Pons (tissue), 1 donor: Measurements from ENCODE around the gene SPRED1.

ENCODE experiments used
- DNase-seq: peaks from one replicate; pipeline ENCODE4 v3.0.0-alpha.2; 2016; ENCODE audit warnings: low spot score

Gene SPRED1

GRCh38 chr15:38354315-38354929 lies 101.8 kb downstream of the SPRED1 start:
- DNase-seq: peak; percentile 88

DNA sequence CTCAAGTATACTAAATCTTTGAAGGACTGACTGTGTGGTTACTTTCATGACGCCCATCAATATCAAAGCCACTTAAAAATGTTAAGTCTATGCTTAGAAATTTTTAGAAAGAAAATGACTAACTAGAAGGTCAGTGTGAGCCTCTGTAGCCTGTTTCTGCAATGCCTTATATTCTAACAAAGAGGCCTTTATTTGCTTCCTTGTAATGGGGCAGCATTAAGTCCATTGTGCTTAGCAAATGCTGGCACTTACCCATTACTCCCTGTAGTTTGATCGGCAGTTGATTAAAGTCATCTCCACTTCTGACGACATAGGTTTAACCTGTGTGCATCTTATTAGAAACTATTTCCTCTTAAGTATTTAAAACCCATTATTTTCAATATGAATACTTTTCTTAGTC lies 109.7 kb downstream of the SPRED1 start:
- peak; percentile 93 for DNase-seq

DNA sequence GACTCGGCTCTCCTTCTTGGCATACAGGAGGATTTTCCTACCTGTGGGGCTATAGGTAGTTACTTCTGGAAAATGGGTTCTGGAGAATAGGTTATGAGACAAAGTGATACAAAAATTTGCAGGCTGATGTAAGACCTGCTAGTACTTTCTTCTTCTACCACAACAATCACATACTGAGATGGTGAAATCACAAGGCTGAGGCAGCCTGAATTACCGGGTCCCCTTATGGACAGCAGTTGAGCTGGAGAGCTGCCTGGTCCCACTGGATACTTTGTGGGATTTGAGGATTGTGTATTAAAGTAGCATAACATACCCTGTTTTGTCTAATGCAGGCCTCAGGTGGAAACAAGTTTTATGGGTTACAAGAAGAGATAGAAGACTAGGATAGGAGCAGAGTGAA lies 114.8 kb downstream of the SPRED1 start:
- no peak for DNase-seq

DNA sequence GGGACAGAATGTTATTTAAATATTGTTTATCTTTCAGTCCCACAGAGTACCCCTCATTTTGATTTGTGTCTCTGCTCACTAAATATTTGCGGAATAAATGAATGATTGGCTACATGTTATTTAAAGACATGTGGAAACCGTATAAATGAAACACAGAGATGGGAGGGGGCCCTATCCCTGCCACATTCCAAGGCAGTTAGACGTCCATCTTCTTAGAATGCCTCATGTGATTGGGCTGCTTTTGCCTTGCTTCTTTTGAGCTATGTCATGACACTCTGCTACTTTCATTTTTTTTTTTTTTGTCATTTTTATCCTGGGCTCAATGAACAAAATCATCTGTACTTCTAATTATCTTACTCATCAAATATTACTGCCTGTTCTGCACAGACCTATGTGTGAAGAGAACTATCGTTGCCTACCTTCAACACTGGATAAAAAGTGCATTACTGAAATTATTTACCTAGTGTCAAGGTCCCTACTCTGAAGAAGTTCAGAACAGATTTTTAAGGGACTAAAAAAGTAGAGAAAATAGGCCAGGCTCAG lies 117.4 kb downstream of the SPRED1 start:
- no peak for DNase-seq

DNA sequence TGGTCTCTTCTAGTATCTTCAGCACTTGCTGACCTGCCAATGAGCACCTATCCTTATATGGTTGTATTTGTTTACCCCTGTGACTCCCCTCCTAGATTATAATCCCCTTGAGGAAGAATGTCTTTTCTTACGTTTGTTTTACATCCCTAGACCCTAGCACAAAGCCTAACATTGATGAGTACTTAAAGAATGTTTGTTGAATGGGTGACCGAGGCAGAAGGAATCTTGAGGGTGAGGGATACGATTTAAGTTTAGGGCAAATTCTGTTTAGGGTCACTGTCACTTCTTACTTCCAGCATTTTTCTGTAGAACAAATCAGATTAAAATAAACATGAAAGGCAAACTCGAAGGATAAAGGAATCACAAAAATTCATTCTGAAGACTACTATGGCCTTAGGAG lies 120.4 kb downstream of the SPRED1 start:
- DNase-seq: no peak

GRCh38 chr15:38374029-38374428 lies 121.4 kb downstream of the SPRED1 start:
- no peak for DNase-seq

DNA sequence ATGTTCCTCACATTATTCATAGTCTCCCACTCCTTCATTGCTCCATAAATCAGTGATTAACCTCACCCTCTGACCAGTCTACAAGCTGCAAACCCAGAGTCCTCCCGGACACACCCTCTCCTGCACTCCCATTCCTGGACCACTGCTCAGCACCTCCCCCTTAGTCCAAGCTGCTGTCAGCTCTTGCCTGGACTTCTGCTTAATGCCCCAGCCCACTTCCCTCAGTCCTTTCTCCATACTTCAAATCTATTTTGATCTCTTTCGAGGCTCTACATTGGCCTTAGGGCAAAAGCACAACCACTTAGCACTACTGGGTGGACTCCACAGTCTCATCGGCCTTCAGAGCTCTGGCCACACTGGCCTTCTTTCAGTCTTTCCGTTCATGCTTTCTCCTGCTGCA lies 121.9 kb downstream of the SPRED1 start:
- no peak for DNase-seq

DNA sequence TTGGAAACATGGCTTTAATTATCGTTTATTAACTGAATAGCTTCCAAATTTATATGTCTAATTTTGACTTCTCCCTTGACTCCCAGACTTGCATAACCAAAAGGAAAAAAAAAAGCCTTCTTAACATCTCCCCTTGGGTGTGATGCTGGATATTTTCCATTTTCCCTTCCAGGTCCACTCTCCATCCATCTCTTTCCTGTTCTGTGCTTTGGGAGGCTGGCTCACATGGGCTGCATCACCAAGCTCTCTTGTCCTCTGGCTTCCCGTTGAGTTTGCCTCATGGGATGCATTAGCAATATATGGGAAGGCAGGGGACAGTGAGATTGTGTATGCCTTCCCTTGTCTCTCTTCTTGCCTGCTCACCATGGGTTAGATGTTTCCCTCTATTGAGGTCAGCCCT lies 123.4 kb downstream of the SPRED1 start:
- DNase-seq: no peak

DNA sequence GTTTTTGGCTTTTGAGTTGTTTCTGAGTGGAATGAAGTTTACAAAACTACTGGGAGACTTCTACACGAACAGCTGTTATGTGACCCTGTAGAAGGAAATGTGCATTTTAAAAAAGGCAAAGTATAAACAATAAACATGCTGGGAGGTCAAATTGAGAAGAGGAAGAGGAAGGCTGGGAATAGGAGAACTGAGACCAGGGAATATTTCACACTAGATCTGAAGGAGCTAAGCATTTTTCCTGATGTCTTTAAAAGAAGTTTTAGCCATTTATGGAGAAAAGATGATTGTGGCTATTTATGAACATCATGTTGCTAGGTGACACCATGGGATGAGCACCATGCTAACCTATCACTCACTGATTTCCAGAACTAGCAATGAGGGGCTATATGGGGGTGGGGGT lies 125.0 kb downstream of the SPRED1 start:
- DNase-seq: no peak

- DNase-seq: no peak
These were observed 125.5 kb downstream of the SPRED1 start for GRCh38 chr15:38378161-38378560.

DNA sequence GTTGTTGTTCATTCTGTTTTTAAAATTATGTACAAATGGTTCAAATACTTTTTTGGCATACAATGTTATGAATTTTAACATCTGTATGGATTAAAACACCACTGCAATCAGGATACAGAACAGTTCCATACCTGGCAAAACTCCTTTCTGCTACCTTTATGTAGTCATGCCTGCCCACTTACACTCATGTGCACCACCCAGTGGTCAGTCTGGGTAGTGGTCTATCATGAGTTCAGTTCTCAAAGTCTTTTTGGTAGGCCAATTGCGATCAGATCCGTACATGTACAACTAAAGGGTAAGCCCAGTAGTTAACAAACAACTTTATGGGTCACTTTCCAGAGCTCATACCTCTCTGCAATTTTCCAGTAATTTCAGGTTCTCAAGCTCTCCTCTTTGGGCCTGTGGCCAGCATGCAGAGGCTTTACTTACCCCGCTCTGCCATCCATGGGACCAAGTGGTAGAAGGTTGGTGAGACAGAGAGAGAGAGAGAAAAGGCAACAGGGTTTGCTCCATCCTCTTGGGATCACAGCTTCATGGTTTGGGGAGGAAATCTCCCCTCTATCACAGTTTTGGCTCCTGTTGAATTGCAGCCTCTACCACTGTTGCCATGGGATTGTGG lies 137.4 kb downstream of the SPRED1 start:
- DNase-seq: peak; percentile 60

DNA sequence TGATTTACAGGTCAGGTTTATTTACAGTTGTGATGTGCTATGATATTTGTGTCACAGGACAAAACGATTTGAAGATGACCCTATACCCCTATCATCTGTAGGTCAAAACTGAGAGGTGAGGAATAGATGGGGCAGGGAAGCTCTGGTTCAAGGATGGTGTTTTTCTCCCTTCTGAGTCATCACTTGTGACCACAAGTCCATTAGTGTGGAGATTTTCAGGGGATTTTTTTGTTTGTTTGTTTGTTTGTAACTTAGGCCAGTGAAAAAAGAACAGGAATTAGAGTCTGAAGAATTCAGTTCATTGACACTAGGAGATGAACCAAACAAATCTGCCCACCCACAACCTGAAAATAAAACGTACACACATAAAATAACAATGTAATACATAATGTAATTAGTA lies 138.6 kb downstream of the SPRED1 start:
- no peak for DNase-seq

GRCh38 chr15:38398134-38398533 lies 145.5 kb downstream of the SPRED1 start:
- no peak for DNase-seq

DNA sequence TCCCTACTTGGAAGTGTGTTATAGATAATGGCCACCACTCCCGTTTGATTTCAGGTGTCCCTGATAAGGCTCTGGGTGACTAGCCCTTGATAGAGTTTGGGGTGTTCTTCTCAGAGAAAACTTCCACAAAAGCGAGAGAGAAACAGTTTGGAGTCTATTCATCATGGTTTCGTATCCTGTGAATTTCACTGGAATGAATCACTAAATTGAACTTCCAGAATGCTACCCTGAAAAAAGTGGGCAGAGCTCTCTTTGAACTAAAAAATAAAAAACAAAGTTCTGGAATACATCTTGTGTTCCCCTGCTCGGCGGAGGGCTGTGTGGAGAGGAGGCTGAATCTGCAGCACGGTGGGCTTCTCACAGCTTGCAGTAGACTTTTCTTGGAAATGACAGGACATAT lies 148.5 kb downstream of the SPRED1 start:
- DNase-seq: no peak

DNA sequence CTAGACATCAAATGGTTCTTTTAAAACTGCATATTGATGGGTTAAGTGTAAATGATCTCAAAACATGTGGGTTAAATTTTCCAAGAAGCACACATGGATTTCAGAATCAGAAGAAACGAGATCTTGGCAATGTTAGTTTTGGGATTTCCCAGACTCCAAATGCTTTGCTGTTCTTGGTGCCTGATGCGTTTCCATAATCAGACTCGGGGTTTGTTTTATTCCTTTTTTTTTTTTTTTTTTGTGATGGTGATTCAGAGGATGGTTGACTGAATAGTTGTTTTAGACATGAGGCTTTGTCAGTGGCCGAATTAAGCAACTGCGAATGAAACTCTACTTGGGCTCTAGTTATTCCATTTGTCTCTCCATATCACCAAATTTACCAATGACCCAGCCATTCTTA lies 149.1 kb downstream of the SPRED1 start:
- DNase-seq: no peak

GRCh38 chr15:38406436-38406835 lies 153.8 kb downstream of the SPRED1 start:
- DNase-seq: no peak
